GM12801 (cell line): ENCODE results near the gene TMEM175.

ENCODE experiments used
- CTCF ChIP-seq: IDR thresholded peaks from one replicate; pipeline ENCODE4 v1.5.1; 2011; ENCODE audit warnings: control low read depth; ENCODE audit not compliant: insufficient read length; ENCODE audit errors: extremely low read depth

Gene TMEM175

GRCh38 chr4:907103-907400, 25.2 kb upstream of the TMEM175 start:
- TF ChIP-seq CTCF = no peak

GRCh38 chr4:907691-908425, 24.4 kb upstream of the TMEM175 start:
- TF ChIP-seq CTCF = no peak

GRCh38 chr4:909131-909571, 23.1 kb upstream of the TMEM175 start:
- TF ChIP-seq CTCF = no peak

- TF ChIP-seq CTCF = no peak
Measured at GRCh38 chr4:909821-910220, 22.4 kb upstream of the TMEM175 start.

GRCh38 chr4:910366-911091, 21.7 kb upstream of the TMEM175 start:
- TF ChIP-seq CTCF = no peak

- TF ChIP-seq CTCF = no peak
Measured at GRCh38 chr4:911221-911751, 21.0 kb upstream of the TMEM175 start.

GRCh38 chr4:911871-912490, 20.3 kb upstream of the TMEM175 start:
- no peak for TF ChIP-seq CTCF
